GM23338 (cell line): Measurements from ENCODE around the gene PRPF31.

Experiments
- EZH2 ChIP-seq: fragments of 200-600 bp; sonication (generic); IDR thresholded peaks from one replicate; pipeline ENCODE4 v1.8.0; 2017; ENCODE audit warnings: antibody characterized with exemption, mild to moderate bottlenecking, low read depth; ENCODE audit not compliant: unreplicated experiment
- TF ChIP-seq, protein P1 (sequence below), 2 experiments: fragments of 200-600 bp in 1 of 2; sonication (generic) in 1 of 2; conservative IDR thresholded peaks; 2 replicates each; pipeline versions ENCODE4 v1.5.1 to v1.6.1; 2016 to 2017; ENCODE audit warnings: antibody characterized with exemption in 2 of 2, low read depth in 2 of 2, mild to moderate bottlenecking in 2 of 2, moderate library complexity in 1 of 2

DNA sequence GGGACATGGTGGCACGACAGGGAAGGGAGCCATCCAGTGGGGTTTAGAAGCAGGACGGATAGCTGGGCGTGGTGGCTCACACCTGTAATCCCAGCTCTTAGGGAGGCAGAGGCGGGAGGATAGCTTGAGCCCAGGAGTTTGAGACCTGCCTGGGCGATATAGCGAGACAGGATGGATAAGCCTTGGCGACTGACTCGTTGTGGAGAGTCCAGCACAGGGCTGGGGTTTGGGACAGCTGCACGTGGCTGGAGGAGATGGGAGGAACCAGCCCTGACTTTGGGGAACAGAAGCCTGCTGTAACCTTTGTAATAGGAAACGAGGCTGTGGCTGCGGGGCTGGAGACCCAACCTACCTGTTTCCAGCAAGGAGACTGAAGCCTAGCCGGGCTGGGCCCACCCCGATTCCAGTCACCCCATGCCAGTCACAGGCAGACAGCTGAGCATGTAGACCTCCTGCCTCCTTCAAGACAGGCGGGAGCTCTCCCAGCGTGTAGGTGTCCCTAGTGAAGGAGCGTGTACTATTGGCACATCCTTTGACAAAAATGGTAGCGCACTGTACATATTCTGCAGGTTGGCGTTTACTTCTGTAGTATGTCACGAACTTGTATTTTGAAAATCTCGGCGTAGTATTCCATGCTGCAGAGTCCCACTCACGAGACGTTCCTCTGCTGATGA lies 35.9 kb downstream of the PRPF31 start:
- TF ChIP-seq, protein P1, sequence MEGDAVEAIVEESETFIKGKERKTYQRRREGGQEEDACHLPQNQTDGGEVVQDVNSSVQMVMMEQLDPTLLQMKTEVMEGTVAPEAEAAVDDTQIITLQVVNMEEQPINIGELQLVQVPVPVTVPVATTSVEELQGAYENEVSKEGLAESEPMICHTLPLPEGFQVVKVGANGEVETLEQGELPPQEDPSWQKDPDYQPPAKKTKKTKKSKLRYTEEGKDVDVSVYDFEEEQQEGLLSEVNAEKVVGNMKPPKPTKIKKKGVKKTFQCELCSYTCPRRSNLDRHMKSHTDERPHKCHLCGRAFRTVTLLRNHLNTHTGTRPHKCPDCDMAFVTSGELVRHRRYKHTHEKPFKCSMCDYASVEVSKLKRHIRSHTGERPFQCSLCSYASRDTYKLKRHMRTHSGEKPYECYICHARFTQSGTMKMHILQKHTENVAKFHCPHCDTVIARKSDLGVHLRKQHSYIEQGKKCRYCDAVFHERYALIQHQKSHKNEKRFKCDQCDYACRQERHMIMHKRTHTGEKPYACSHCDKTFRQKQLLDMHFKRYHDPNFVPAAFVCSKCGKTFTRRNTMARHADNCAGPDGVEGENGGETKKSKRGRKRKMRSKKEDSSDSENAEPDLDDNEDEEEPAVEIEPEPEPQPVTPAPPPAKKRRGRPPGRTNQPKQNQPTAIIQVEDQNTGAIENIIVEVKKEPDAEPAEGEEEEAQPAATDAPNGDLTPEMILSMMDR (conservative IDR thresholded peaks at IDR 0.05; ENCODE audit: low read depth in 2 of 2), result no peak
- no peak for TF ChIP-seq EZH2
